GM21825 (cell line): ENCODE data around the gene OR2A12.
"Not testable (repeated sequence)": the region's sequence is repeated elsewhere in the genome, so short reads cannot be mapped to it uniquely, and the experiment has no call there.

ENCODE experiments used
- ATAC-seq: cut with Tn5 transposase; IDR thresholded peaks from one replicate; pipeline ENCODE4 v1.9.1; 2021; ENCODE audit warnings: mild to moderate bottlenecking, moderate library complexity; ENCODE audit not compliant: unreplicated experiment

The OR2A12 gene

DNA sequence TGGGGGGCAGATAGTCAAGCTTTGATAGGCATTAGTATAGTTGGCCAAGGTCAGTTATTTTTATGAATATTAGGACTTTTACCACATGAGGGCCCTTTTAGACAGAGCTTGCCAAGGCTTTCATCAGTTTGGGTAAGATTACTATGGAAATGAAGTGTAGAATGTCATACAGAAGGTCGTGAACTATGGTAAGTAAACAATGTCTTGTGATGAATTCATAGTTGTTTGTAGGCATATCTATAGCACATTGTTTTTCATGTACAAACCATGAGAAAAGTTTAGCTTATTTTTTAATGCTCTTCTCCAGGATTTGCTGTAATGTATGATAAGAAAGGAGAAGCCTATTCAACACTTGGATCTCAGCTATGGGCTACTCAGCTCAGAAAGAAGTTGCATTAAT is 27.6 kb downstream of the OR2A12 start:
- ATAC-seq: no peak

DNA sequence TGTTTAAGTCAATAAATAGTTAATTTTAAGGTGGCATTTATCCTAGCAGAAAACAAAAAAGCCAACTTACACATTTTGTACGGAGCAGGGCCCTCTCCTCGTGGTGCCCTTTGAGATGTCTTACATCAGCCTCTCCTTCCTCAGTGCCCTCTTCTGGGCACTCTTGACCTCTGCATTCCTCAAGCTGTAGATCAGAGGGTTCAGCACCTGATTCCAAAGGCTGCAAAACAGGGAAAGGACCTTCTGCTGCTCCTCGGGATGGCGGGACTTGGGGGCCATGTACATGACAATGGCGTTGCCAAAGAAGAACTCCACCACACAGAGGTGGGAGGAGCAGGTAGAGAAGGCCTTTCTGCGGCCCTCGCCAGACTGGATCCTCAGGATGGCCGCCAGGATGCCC is 32.3 kb downstream of the OR2A12 start:
- no peak for ATAC-seq

DNA sequence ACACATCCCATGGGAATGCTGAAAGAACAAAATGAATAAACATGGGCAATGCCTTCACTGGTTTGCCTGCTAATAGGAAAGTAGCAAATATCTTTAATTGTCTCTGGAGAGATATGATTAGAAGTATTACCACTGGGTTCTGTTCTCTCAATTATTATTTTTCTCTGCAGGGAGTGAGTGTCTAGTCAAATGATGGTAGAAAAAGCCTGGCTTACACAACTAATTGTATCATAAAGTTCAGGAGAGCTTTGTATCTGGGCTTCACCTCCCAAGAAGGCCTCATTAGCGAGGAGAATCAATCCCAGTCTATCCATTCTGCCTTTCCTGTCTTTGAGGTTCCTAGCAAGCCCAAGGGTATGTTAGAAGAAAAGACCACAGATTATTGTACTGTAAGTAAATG is 36.8 kb downstream of the OR2A12 start, which contains the start of gene OR2A14:
Gene OR2A14 (plus strand): TSS at position 301 of the 400 bp plus-strand sequence. CDS start 5,937 bp downstream, outside the sequence.
- ATAC-seq: no peak

DNA sequence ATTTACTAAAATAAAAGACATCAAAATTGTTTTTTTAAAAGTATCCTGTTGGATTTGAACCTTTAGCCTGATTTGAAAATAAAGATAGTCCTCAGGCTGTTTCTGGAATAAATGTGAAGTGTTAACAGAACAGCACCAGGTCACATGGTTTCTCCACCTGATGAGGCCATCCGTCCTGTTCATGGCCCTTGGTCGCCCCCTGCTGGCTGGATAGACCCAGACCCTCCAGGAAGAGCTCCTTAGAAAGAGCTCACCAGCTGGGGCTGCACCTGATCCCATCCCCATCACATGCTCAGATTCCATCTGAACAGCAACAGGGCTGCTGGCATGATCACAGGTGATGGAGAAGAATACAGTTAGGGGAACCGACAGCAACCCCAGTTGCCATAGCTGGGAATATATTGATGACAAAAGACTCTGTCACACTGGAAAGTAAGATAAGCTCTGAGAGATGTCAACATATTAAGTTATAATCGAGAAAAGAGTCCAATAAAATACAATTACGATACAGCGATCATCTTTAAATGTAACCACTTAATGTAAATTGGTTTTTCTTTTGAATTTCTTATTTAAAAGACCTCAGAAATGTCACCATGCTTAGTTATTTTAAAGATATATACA is 41.7 kb downstream of the OR2A12 start:
- ATAC-seq: peak; percentile 100

DNA sequence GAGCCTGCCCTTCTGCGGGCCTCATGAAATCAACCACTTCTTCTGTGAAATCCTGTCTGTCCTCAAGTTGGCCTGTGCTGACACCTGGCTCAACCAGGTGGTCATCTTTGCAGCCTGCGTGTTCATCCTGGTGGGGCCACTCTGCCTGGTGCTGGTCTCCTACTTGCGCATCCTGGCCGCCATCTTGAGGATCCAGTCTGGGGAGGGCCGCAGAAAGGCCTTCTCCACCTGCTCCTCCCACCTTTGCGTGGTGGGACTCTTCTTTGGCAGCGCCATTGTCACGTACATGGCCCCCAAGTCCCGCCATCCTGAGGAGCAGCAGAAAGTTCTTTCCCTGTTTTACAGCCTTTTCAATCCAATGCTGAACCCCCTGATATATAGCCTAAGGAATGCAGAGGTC is 43.5 kb downstream of the OR2A12 start:
- ATAC-seq: not testable (repeated sequence)

DNA sequence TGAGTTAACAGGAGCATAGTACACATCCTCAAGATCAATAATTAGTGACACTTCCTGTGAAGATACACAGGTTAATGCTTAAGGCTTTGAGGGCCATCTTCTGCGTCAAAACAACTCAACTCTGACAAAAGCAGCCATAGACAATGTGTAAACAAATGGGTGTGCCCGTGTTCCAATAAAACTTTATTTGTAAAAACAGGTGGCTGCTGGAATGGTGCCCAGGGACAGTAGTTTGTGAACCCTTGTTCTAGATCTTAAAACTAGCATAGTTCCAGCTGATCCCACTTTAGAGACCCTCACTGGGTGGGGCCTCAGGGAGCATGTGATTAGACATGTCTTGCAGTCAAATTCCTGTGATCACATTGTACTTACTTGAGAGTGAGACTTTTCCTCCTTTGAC is 44.7 kb downstream of the OR2A12 start:
- ATAC-seq: no peak

DNA sequence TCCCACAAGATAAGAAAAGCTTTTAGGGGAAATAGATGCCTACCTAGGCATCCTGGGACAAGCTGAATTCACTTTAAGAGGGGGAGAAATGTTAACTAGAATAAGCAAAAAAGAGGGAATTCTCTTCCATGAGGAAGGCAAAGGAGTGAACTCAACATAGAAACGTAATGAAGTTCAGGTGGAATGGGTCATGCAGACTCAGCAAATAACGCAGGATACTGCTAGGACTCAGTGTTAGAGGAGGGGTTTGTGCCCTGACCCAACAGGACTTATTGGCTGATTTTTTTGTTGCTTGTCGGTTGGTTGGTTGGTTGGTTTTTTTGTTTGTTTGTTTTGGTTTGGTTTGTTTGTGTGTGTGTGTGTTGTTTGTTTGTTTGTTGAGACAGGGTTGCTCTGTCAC is 46.2 kb downstream of the OR2A12 start:
- ATAC-seq: no peak

DNA sequence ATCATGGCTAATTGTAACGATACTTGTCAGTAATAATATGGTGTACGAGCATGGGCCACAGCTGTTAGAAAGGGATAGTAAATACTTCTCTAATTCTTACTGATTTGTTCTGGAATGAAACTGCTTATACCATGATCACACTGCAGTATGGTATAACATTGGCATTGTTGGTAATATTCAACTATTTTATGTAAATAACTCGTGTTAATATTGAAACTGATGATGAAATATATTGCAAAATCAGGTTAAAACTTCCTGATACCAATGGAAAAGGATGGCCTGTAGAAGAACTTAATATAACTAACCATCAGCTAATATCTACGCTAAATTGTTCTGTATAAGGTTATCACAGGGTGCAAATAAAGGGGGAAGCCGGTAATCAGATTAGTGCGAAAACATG is 47.2 kb downstream of the OR2A12 start:
- ATAC-seq: no peak

DNA sequence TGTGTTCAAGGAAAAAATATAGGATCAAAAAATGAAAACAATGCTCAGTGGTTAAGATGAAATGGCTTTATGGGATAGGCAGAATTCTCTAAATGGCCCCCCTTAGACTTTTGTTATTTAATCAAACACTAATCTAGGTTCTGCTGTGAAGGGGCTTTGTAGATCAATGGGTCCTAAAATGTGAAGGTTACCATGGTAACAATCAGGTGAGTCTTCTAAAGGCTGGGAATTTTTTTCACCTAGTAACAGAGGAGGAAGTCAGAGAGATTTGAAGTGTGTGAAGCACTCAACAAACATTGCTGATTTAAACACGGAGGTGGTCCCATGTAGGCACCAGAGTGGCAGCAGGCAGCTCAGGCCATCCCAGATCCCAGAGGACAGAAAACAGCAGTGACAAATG is 48.0 kb downstream of the OR2A12 start:
- ATAC-seq: no peak

DNA sequence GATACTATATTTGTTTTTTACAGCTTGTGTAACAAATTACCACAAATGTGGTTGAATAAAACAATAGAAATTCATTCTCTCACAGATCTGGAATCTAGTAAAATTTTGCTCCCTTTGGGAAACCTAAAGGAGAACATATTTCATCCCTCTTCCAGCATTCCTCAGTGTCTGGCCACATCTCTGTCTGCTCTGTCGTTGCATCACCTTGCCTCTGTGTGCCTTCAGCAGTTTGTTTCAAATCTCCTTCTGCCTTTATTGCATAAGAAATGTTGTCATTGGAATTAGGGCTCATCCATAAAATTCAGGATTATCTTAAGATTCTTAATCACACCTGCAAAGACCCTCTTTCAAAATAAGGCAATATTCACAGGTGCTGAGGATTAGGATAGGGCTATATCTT is 51.4 kb downstream of the OR2A12 start:
- no peak for ATAC-seq

DNA sequence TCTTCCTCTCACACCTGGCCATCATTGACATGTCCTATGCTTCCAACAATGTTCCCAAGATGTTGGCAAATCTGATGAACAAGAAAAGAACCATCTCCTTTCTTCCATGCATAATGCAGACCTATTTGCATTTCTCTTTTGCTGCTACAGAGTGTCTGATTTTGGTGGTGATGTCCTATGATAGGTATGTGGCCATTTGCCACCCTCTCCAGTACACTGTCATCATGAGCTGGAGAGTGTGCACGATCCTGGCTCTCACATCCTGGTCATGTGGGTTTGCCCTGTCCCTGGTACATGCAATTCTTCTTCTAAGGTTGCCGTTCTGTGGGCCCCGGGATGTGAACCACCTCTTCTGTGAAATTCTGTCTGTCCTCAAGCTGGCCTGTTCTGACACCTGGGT is 56.1 kb downstream of the OR2A12 start:
- no peak for ATAC-seq

DNA sequence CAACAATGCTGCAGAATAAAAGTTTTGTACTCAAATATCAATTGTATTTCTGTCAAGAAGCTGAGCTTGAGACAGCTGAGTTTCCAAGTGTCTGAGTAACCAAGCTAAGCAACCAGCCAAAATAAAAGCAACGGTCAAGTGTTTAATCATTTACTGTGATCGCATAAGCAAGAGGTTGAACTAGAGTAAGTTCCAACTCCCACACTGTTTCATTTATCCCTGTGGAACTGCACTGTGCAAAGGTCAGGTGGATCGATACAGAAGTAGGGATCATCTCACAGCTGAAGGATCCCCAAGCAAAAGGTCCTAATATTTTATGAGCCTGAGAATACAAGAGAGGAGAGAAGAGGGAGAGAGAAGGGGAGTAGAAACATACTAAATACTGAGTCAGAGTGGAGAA is 58.3 kb downstream of the OR2A12 start:
- ATAC-seq: no peak

DNA sequence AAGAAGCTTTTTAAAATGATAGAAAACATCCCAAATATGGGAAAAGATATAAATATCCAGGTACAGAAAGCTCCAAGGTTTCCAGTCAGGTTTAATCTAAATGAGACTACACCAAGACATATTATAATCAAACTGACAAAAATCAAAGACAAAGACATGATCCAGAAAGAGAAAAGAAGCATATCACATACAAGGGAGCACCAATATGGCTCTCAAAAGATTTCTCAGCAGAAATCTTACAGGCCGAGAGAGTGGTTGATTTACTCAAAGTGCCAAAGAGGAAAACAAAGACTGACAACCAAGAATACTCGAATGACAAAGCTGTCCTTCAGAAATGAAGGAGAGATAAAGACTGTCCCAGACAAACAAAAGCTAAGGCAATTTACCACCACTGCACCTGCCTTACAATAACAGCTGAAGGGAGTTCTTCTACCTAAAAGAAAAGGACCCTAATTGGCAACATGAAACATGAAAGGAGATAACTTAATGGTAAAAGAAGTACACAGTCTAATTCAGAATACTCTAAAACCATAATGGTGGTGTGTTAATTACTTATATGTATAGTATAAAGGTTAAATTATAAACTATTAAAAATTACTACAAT is 62.2 kb downstream of the OR2A12 start:
- no peak for ATAC-seq
